Head of caudate nucleus (tissue), 42 donors: ENCODE measurements around the gene RNPEPL1.
"Not testable (repeated sequence)": the region's sequence is repeated elsewhere in the genome, so short reads cannot be mapped to it uniquely, and the experiment has no call there.

ENCODE experiments used
- DNase-seq, 42 donors: peaks; one replicate each; pipeline versions ENCODE4 v3.0.0 to v3.0.0-alpha.2; 2020 to 2021; ENCODE audit warnings: mixed read lengths in 7 of 42
- intact Hi-C: fragments of 100-400 bp; cut with DNase I; formaldehyde crosslinking; loops from one replicate; pipeline ENCODE4 v1.15.0; 2022

Gene RNPEPL1

GRCh38 chr2:240531038-240531437, 37.2 kb upstream of the RNPEPL1 start:
- DNase-seq = peak in 1 of 42 donors; percentile 9
- intact Hi-C loops = no loop called here

- no peak for DNase-seq
- intact Hi-C loops = no loop called here
These were observed 36.1 kb upstream of the RNPEPL1 start for GRCh38 chr2:240532031-240532775.

GRCh38 chr2:240538031-240538780, 30.1 kb upstream of the RNPEPL1 start:
- DNase-seq = peak in 1 of 42 donors; percentile 13
- intact Hi-C loops = no loop called here

- intact Hi-C loops, DNase-seq: not testable (repeated sequence)
These were observed 29.2 kb upstream of the RNPEPL1 start for GRCh38 chr2:240539101-240539500.

GRCh38 chr2:240539906-240540305, 28.4 kb upstream of the RNPEPL1 start:
- no peak for DNase-seq
- intact Hi-C loops = no loop called here

GRCh38 chr2:240551288-240551687, 17.0 kb upstream of the RNPEPL1 start:
- DNase-seq = peak in 1 of 42 donors; percentile 10
- intact Hi-C loops = no loop called here

GRCh38 chr2:240551811-240552210, 16.5 kb upstream of the RNPEPL1 start:
- intact Hi-C loops = no loop called here
- no peak for DNase-seq

GRCh38 chr2:240553956-240554480, 14.3 kb upstream of the RNPEPL1 start:
- peak in 1 of 42 donors; percentile 29 for DNase-seq
- intact Hi-C loops = no loop called here

GRCh38 chr2:240554767-240555493, 13.4 kb upstream of the RNPEPL1 start:
- intact Hi-C loops = no loop called here

GRCh38 chr2:240555541-240556250, 12.6 kb upstream of the RNPEPL1 start:
- intact Hi-C loops = no loop called here

More at GRCh38 chr2:240554767-240555493, 13.4 kb upstream of the RNPEPL1 start:
- DNase-seq = peak in 1 of 42 donors; percentile 24

GRCh38 chr2:240556553-240557100, 11.7 kb upstream of the RNPEPL1 start:
- peak in 40 of 42 donors; percentile 43 to 86 (median 70) for DNase-seq
- intact Hi-C loops = no loop called here

More at GRCh38 chr2:240555541-240556250, 12.6 kb upstream of the RNPEPL1 start:
- DNase-seq = no peak

GRCh38 chr2:240557101-240557751, 11.1 kb upstream of the RNPEPL1 start:
- intact Hi-C loops = no loop called here
- peak in 1 of 42 donors; percentile 7 for DNase-seq

GRCh38 chr2:240557808-240558207, 10.5 kb upstream of the RNPEPL1 start, which contains the start of gene ANKMY1:
Gene ANKMY1, minus strand, starts transcription at chr2:240557988. Its CDS starts 653 bp downstream, at chr2:240557335.
- DNase-seq = peak; percentile 53 to 92 (median 81)
- intact Hi-C loops = no loop called here

GRCh38 chr2:240558236-240558761, 10.0 kb upstream of the RNPEPL1 start:
- DNase-seq = peak in 1 of 42 donors; percentile 8
- intact Hi-C loops = no loop called here

- intact Hi-C loops = no loop called here
- DNase-seq = peak in 1 of 42 donors; percentile 7
These were observed 9.0 kb upstream of the RNPEPL1 start for GRCh38 chr2:240559286-240559685.

- intact Hi-C loops = no loop called here
- DNase-seq = peak; percentile 82 to 97 (median 93)
These were observed 8.2 kb upstream of the RNPEPL1 start, which contains the start of gene DUSP28 for GRCh38 chr2:240560084-240560479. Gene DUSP28, plus strand, starts transcription at chr2:240560357. Its CDS starts 328 bp downstream, at chr2:240560685.
